NCI-H446 (cell line): ENCODE data around the gene ALDH16A1.

ENCODE experiments used
- DNase-seq, 2 experiments: peaks; one replicate each; lab custom pipeline; 2025; lab: John Stamatoyannopoulos, UW

ALDH16A1 gene

GRCh38 chr19:49423985-49424303 lies 29.1 kb upstream of the ALDH16A1 start:
- DNase-seq = no peak

- no peak for DNase-seq
These were observed 27.8 kb upstream of the ALDH16A1 start, which contains the start of gene GFY for GRCh38 chr19:49425178-49425577. GFY (plus strand) TSS chr19:49425388; CDS start chr19:49426431, 1,043 bp downstream.

GRCh38 chr19:49425922-49426592 lies 27.0 kb upstream of the ALDH16A1 start:
- no peak for DNase-seq

GRCh38 chr19:49427339-49427738 lies 25.7 kb upstream of the ALDH16A1 start:
- DNase-seq = no peak

- DNase-seq = no peak
These were observed 25.0 kb upstream of the ALDH16A1 start for GRCh38 chr19:49427855-49428546.

GRCh38 chr19:49428547-49429451 lies 24.2 kb upstream of the ALDH16A1 start:
- no peak for DNase-seq

GRCh38 chr19:49430172-49430677 lies 22.8 kb upstream of the ALDH16A1 start:
- no peak for DNase-seq

- no peak for DNase-seq
These were observed 22.2 kb upstream of the ALDH16A1 start for GRCh38 chr19:49430678-49431329.

- no peak for DNase-seq
These were observed 21.7 kb upstream of the ALDH16A1 start for GRCh38 chr19:49431330-49431749.

GRCh38 chr19:49432141-49433073 lies 20.6 kb upstream of the ALDH16A1 start:
- DNase-seq = no peak

- no peak for DNase-seq
These were observed 19.7 kb upstream of the ALDH16A1 start for GRCh38 chr19:49433240-49433901.

- no peak for DNase-seq
These were observed 18.0 kb upstream of the ALDH16A1 start for GRCh38 chr19:49434907-49435583.

GRCh38 chr19:49435670-49436069 lies 17.4 kb upstream of the ALDH16A1 start:
- no peak for DNase-seq

GRCh38 chr19:49436381-49437017 lies 16.5 kb upstream of the ALDH16A1 start:
- no peak for DNase-seq

- DNase-seq = peak; percentile 17 to 68
These were observed 15.8 kb upstream of the ALDH16A1 start for GRCh38 chr19:49437231-49437630.

GRCh38 chr19:49438261-49438660 lies 14.8 kb upstream of the ALDH16A1 start:
- DNase-seq = no peak

GRCh38 chr19:49439836-49440235 lies 13.2 kb upstream of the ALDH16A1 start:
- no peak for DNase-seq

- DNase-seq = no peak
These were observed 12.4 kb upstream of the ALDH16A1 start for GRCh38 chr19:49440439-49441209.
